Mesendoderm (in vitro differentiated cells): Measurements from ENCODE around the gene MED9.

Source experiments
- DNase-seq: peaks from one replicate; pipeline ENCODE4 v3.0.0; 2013
- H2AK5ac ChIP-seq: 2 replicates; pipeline ENCODE4 v1.6.1; 2013; ENCODE audit warnings: low read length, inconsistent platforms
- H2BK120ac ChIP-seq: 2 replicates; pipeline ENCODE4 v1.6.1; 2013; ENCODE audit warnings: low read depth, mild to moderate bottlenecking, low read length, moderate library complexity, mixed read lengths
- H2BK15ac ChIP-seq: replicated peaks from 2 replicates; pipeline ENCODE4 v1.6.1; 2013; ENCODE audit warnings: low read depth, mild to moderate bottlenecking, moderate library complexity
- H2BK5ac ChIP-seq: 2 replicates; pipeline ENCODE4 v1.6.1; 2013; ENCODE audit warnings: low read length, inconsistent platforms
- H3K18ac ChIP-seq: 2 replicates; pipeline ENCODE4 v1.6.1; 2013; ENCODE audit warnings: mild to moderate bottlenecking, low read length, mixed read lengths
- H3K23ac ChIP-seq: one replicate; pipeline ENCODE4 v1.6.1; 2013; ENCODE audit warnings: low read length
- H3K27ac ChIP-seq: 2 replicates; pipeline ENCODE4 v1.5.1; 2013; ENCODE audit warnings: low read depth, mild to moderate bottlenecking, inconsistent platforms, low read length, moderate library complexity
- H3K27me3 ChIP-seq: 2 replicates; pipeline ENCODE4 v1.6.1; 2013; ENCODE audit warnings: low read length, control low read depth, mild to moderate bottlenecking, inconsistent platforms; ENCODE audit not compliant: insufficient read depth, poor library complexity
- H3K36me3 ChIP-seq: 2 replicates; pipeline ENCODE4 v1.6.1; 2013; ENCODE audit warnings: low read length, inconsistent platforms; ENCODE audit not compliant: control insufficient read depth, insufficient read depth
- H3K4ac ChIP-seq: one replicate; pipeline ENCODE4 v1.6.1; 2013; ENCODE audit warnings: low read depth, mild to moderate bottlenecking, low read length, moderate library complexity
- H3K4me1 ChIP-seq: 2 replicates; pipeline ENCODE4 v1.6.1; 2013; ENCODE audit warnings: low read depth, low read length, inconsistent platforms; ENCODE audit not compliant: control insufficient read depth
- H3K4me2 ChIP-seq: 2 replicates; pipeline ENCODE4 v1.6.1; 2013; ENCODE audit warnings: low read length
- H3K4me3 ChIP-seq: 2 replicates; pipeline ENCODE4 v1.5.1; 2013; ENCODE audit warnings: mild to moderate bottlenecking, low read length
- H3K56ac ChIP-seq: one replicate; pipeline ENCODE4 v1.6.1; 2013; ENCODE audit warnings: low read length
- H3K79me1 ChIP-seq: 2 replicates; pipeline ENCODE4 v1.6.1; 2013; ENCODE audit warnings: low read length, inconsistent platforms
- H3K79me2 ChIP-seq: 2 replicates; pipeline ENCODE4 v1.6.1; 2013; ENCODE audit warnings: mild to moderate bottlenecking, low read length; ENCODE audit not compliant: control insufficient read depth, insufficient read depth
- H3K9ac ChIP-seq: 2 replicates; pipeline ENCODE4 v1.6.1; 2013; ENCODE audit warnings: low read length, inconsistent platforms
- H4K5ac ChIP-seq: one replicate; pipeline ENCODE4 v1.6.1; 2013; ENCODE audit warnings: low read length
- H4K8ac ChIP-seq: one replicate; pipeline ENCODE4 v1.6.1; 2013; ENCODE audit warnings: low read depth, mild to moderate bottlenecking, control low read depth, low read length, moderate library complexity
- whole genome bisulfite sequencing: extraction: QIAGEN DNeasy Blood & Tissue Kit; methylation state at CpG from one replicate; pipeline ENCODE4 v1.1.7; 2013; ENCODE audit warnings: low lambda C conversion rate, missing lambda C conversion rate; ENCODE audit not compliant: insufficient coverage; ENCODE audit errors: extremely low coverage; 5-methylcytosine and 5-hydroxymethylcytosine counted together

The MED9 gene

GRCh38 chr17:17538417-17539391 is 61.9 kb downstream of the MED9 start:
- no peak overlapping the region for H4K8ac ChIP-seq
- no peak overlapping the region for H3K27ac ChIP-seq
- H3K4me2 ChIP-seq: no peak overlapping the region
- H3K4me1 ChIP-seq: no peaks in the 10 kb centered on the region
- no peaks in the 10 kb centered on the region for H3K79me2 ChIP-seq
- no peak overlapping the region for H3K4me3 ChIP-seq
- no peak overlapping the region for H2AK5ac ChIP-seq
- H3K18ac ChIP-seq: no peak overlapping the region
- peak overlapping the region; percentile 50 for H3K23ac ChIP-seq
- H2BK15ac ChIP-seq: no peak overlapping the region
- H4K5ac ChIP-seq: no peak overlapping the region
- H3K9ac ChIP-seq: no peak overlapping the region
- no peak overlapping the region for H3K56ac ChIP-seq
- DNase-seq: no peak
- H2BK5ac ChIP-seq: no peak overlapping the region
- H3K79me1 ChIP-seq: no peaks in the 10 kb centered on the region
- H3K27me3 ChIP-seq: no peaks in the 10 kb centered on the region
- WGBS: no CpG with 5 or more reads among the region's 10 CpGs
- H3K4ac ChIP-seq: no peak overlapping the region
- no peak overlapping the region for H2BK120ac ChIP-seq
- H3K36me3 ChIP-seq: no peaks in the 10 kb centered on the region

- Histone ChIP-seq H3K27me3 (no peaks in the 10 kb centered on the region), H3K23ac (peak overlapping the region; percentile 50), H3K9ac (no peak overlapping the region), H4K8ac (no peak overlapping the region), H3K79me2 (no peaks in the 10 kb centered on the region), H4K5ac (no peak overlapping the region), H2AK5ac (no peak overlapping the region), H2BK5ac (no peak overlapping the region), H3K56ac (no peak overlapping the region), H3K27ac (no peak overlapping the region), H3K4me1 (no peaks in the 10 kb centered on the region), H2BK15ac (no peak overlapping the region), H3K79me1 (no peaks in the 10 kb centered on the region), H3K4me3 (no peak overlapping the region), H3K18ac (no peak overlapping the region), H3K4ac (no peak overlapping the region), H2BK120ac (no peak overlapping the region), H3K36me3 (no peaks in the 10 kb centered on the region), H3K4me2 (no peak overlapping the region)
- no peak for DNase-seq
- WGBS: no CpG with 5 or more reads among the region's 10 CpGs
Measured at GRCh38 chr17:17539591-17539990, 62.8 kb downstream of the MED9 start.

- Histone ChIP-seq H3K4me3 (no peak overlapping the region), H4K5ac (no peak overlapping the region), H3K27me3 (no peaks in the 10 kb centered on the region), H3K4me1 (no peaks in the 10 kb centered on the region), H3K79me2 (no peaks in the 10 kb centered on the region), H2BK15ac (no peak overlapping the region), H2BK120ac (no peak overlapping the region), H2BK5ac (no peak overlapping the region), H3K56ac (no peak overlapping the region), H4K8ac (no peak overlapping the region), H3K23ac (no peak overlapping the region), H2AK5ac (no peak overlapping the region), H3K79me1 (no peaks in the 10 kb centered on the region), H3K18ac (no peak overlapping the region), H3K36me3 (no peaks in the 10 kb centered on the region), H3K9ac (no peak overlapping the region), H3K4me2 (no peak overlapping the region), H3K27ac (no peak overlapping the region), H3K4ac (no peak overlapping the region)
- no peak for DNase-seq
- WGBS: no CpG with 5 or more reads among the region's 15 CpGs
Measured at GRCh38 chr17:17540278-17540906, 63.6 kb downstream of the MED9 start.

GRCh38 chr17:17540935-17541639 is 64.3 kb downstream of the MED9 start:
- H4K8ac ChIP-seq: no peak overlapping the region
- H3K79me2 ChIP-seq: no peaks in the 10 kb centered on the region
- no peak for DNase-seq
- WGBS: no CpG with 5 or more reads among the region's 23 CpGs
- H2BK5ac ChIP-seq: no peak overlapping the region
- no peak overlapping the region for H3K27ac ChIP-seq
- H3K23ac ChIP-seq: no peak overlapping the region
- H3K4ac ChIP-seq: no peak overlapping the region
- no peak overlapping the region for H3K4me2 ChIP-seq
- no peaks in the 10 kb centered on the region for H3K79me1 ChIP-seq
- no peaks in the 10 kb centered on the region for H3K4me1 ChIP-seq
- H3K4me3 ChIP-seq: no peak overlapping the region
- no peak overlapping the region for H2AK5ac ChIP-seq
- H2BK15ac ChIP-seq: no peak overlapping the region
- no peak overlapping the region for H3K56ac ChIP-seq
- H3K36me3 ChIP-seq: no peaks in the 10 kb centered on the region
- H4K5ac ChIP-seq: no peak overlapping the region
- no peak overlapping the region for H3K9ac ChIP-seq
- no peak overlapping the region for H2BK120ac ChIP-seq
- H3K18ac ChIP-seq: no peak overlapping the region
- H3K27me3 ChIP-seq: no peaks in the 10 kb centered on the region

GRCh38 chr17:17541640-17542001 is 64.8 kb downstream of the MED9 start:
- Histone ChIP-seq H2BK15ac (no peak overlapping the region), H3K27me3 (no peaks in the 10 kb centered on the region)

More at GRCh38 chr17:17541640-17542001, 64.8 kb downstream of the MED9 start:
- Histone ChIP-seq H3K56ac (no peak overlapping the region), H4K8ac (no peak overlapping the region), H3K79me2 (no peaks in the 10 kb centered on the region), H2BK120ac (no peak overlapping the region), H3K18ac (no peak overlapping the region), H3K79me1 (no peaks in the 10 kb centered on the region), H3K27ac (no peak overlapping the region), H3K4ac (no peak overlapping the region), H2AK5ac (no peak overlapping the region), H3K4me3 (no peak overlapping the region), H3K9ac (no peak overlapping the region), H3K4me1 (no peaks in the 10 kb centered on the region), H3K36me3 (no peaks in the 10 kb centered on the region), H2BK5ac (no peak overlapping the region), H3K4me2 (no peak overlapping the region), H3K23ac (no peak overlapping the region), H4K5ac (no peak overlapping the region)
- no CpG with 5 or more reads among the region's 5 CpGs for WGBS
- DNase-seq: no peak
